Panc1 (cell line): Measurements from ENCODE around the gene KRTAP9-3.

Experiments
- CTCF ChIP-seq: fragments of 450-650 bp; IDR thresholded peaks from 2 replicates; pipeline ENCODE4 v1.5.1; 2017; ENCODE audit warnings: mild to moderate bottlenecking
- POLR2AphosphoS5 ChIP-seq: IDR thresholded peaks from 2 replicates; pipeline ENCODE4 v1.6.1; 2012; ENCODE audit warnings: mild to moderate bottlenecking, low read depth, low read length, moderate library complexity
- REST ChIP-seq, 2 experiments: IDR thresholded peaks; 2 replicates each; pipeline ENCODE4 v1.6.1; 2011 to 2012; ENCODE audit warnings: low read depth in 2 of 2, control low read depth in 1 of 2, low read length in 1 of 2, mild to moderate bottlenecking in 1 of 2, moderate library complexity in 1 of 2; ENCODE audit not compliant: insufficient read depth in 1 of 2
- SIN3A ChIP-seq: IDR thresholded peaks from 2 replicates; pipeline ENCODE4 v1.6.1; 2012; ENCODE audit warnings: low read depth, mild to moderate bottlenecking, low read length, moderate library complexity, borderline replicate concordance; ENCODE audit not compliant: insufficient read depth
- TCF7L2 ChIP-seq: IDR thresholded peaks from 2 replicates; pipeline ENCODE4 v1.6.1; 2011; ENCODE audit warnings: mild to moderate bottlenecking, low read depth, low read length, inconsistent platforms

GRCh38 chr17:41186872-41187271 lies 45.4 kb upstream of the KRTAP9-3 start:
- no peak for TF ChIP-seq CTCF
- TF ChIP-seq SIN3A, result no peak
- TF ChIP-seq REST (IDR thresholded peaks at IDR 0.05; ENCODE audit: insufficient read depth in 1 of 2, low read depth in 2 of 2, low read length in 1 of 2), result 0 out of 4 replicates have a peak, but pooled peaks have one; percentile 39
- no peak for TF ChIP-seq POLR2AphosphoS5
- TF ChIP-seq TCF7L2, result no peak
